Central memory CD8-positive, alpha-beta T cell (primary cell): Measurements from ENCODE around the gene CHST6.
A peak's percentile ranks its signal among the peaks of the same experiment; 100 is the strongest.

Experiments used
- ATAC-seq: fragments of 150-1000 bp; cut with Tn5 transposase; replicated peaks from 2 replicates; pipeline ENCODE4 v1.10.0; 2022; ENCODE audit warnings: mild to moderate bottlenecking, moderate FRiP score, moderate number of reproducible peaks; ENCODE audit not compliant: poor library complexity, severe bottlenecking; ENCODE audit errors: extremely low read depth
- DNase-seq, 2 donors: peaks; one replicate each; pipeline ENCODE4 v3.0.0; 2021; ENCODE audit warnings: low spot score in 2 of 2
- H3K27ac Mint-ChIP-seq: one replicate; pipeline ENCODE4 v1.8.0; 2022; ENCODE audit warnings: low read depth, mild to moderate bottlenecking, moderate library complexity, mixed read lengths
- H3K27me3 Mint-ChIP-seq: one replicate; pipeline ENCODE4 v1.8.0; 2022; ENCODE audit warnings: mixed read lengths
- H3K36me3 Mint-ChIP-seq: one replicate; pipeline ENCODE4 v1.8.0; 2022; ENCODE audit warnings: mild to moderate bottlenecking, moderate library complexity, mixed read lengths; ENCODE audit not compliant: insufficient read depth
- H3K4me1 Mint-ChIP-seq: one replicate; pipeline ENCODE4 v1.8.0; 2022; ENCODE audit warnings: mixed read lengths
- H3K4me3 Mint-ChIP-seq: one replicate; pipeline ENCODE4 v1.8.0; 2022; ENCODE audit warnings: mild to moderate bottlenecking, moderate library complexity, mixed read lengths
- H3K9me3 Mint-ChIP-seq: one replicate; pipeline ENCODE4 v1.8.0; 2022; ENCODE audit warnings: mixed read lengths

The CHST6 gene

DNA sequence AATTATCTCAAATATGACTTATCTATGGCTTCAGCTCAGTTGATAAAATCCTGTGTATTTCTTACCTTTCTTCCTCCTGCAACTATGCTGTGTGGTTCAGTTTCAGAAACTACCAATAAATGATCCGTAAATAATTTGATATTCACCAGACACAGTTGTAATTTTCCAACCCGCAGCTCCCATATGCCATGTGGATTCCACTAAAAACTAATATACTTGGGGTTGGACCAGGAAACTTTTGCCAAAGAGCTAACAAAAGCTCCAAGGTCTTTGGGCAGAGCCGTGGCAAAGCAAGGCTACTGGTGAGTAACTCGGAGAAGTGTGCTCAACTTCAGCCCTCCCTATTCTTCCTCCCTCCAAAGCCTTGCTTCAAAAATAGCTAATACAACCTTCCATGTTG lies 2.3 kb upstream of the CHST6 start:
- H3K27me3 Mint-ChIP-seq: peaks cover 10% of the 10 kb centered on the region
- no peak overlapping the region for H3K4me3 Mint-ChIP-seq
- H3K9me3 Mint-ChIP-seq: no peaks in the 10 kb centered on the region
- DNase-seq (no peak), ATAC-seq (no peak)
- peaks cover 7% of the 10 kb centered on the region for H3K4me1 Mint-ChIP-seq
- no peak overlapping the region for H3K27ac Mint-ChIP-seq
- no peaks in the 10 kb centered on the region for H3K36me3 Mint-ChIP-seq

DNA sequence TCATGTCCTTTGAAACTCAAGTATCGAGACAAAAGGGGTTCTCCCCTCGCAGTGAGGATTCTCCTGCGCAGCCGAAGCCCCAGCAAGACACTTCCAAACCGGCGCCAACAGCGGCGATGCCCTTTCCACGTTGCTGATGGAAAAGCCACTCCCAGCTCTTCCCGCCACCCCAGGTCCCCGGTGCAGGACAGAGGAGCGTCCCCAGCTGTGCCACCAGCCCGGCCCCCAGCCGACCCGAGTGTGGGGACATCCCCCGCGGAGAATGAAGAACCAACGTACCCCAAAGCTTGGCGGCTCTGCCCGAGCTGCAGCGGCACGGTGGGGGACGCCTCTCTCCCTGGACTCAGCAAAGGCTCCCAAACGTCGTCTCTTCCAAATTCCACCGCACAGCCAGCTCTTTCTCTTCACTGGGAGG lies 573 bp downstream of the CHST6 start:
- DNase-seq (no peak), ATAC-seq (no peak)
- peaks cover 10% of the 10 kb centered on the region for H3K27me3 Mint-ChIP-seq
- H3K27ac Mint-ChIP-seq: no peak overlapping the region
- no peaks in the 10 kb centered on the region for H3K9me3 Mint-ChIP-seq
- H3K4me3 Mint-ChIP-seq: peak overlapping the region; percentile 63
- no peaks in the 10 kb centered on the region for H3K36me3 Mint-ChIP-seq
- peaks cover 7% of the 10 kb centered on the region for H3K4me1 Mint-ChIP-seq

DNA sequence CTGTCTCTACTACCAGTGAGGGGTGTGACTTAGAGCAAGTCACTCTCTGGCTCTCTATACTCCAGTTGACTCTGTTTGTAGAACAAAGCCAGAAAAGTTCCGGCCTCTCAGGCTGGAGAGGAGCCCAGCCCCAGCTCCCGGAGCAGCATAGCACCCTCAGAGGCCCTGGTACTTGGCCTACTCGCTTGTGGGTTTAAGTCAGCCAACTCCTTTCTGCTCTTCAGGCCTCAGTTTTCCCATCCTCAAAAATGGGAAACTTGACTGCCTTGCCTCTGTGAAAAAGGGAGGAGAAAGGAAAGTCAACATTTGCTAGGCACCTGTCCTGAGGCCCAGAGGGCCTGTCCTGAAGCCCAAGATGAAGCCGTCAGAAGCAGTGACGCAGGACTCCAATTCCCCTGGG lies 1.1 kb downstream of the CHST6 start:
- peaks cover 7% of the 10 kb centered on the region for H3K4me1 Mint-ChIP-seq
- no peak for ATAC-seq
- no peak overlapping the region for H3K27ac Mint-ChIP-seq
- H3K36me3 Mint-ChIP-seq: no peaks in the 10 kb centered on the region
- H3K4me3 Mint-ChIP-seq: peak overlapping the region; percentile 63
- no peak for DNase-seq
- no peaks in the 10 kb centered on the region for H3K9me3 Mint-ChIP-seq
- peaks cover 10% of the 10 kb centered on the region for H3K27me3 Mint-ChIP-seq

DNA sequence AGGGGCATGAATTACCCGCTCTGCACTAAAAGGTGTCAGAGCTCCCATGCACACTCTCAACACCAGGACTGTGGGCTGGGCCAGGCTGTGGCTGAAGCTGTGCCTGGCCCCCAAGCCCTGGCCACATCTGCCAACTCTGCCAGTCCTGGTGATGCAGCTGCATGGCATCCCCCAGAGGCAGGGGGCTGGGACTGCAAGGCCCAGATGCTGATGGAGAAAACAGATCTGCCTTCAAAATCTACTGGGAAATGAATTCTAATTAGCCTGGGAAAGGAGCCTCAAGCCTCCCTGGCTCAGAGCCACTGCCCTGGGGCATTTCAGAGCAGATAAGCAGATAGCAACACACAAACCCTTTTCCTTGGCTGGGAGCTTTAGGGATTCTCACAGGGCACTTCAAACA lies 3.4 kb downstream of the CHST6 start:
- no peak overlapping the region for H3K4me3 Mint-ChIP-seq
- peaks cover 24% of the 10 kb centered on the region for H3K27me3 Mint-ChIP-seq
- DNase-seq (no peak), ATAC-seq (no peak)
- H3K36me3 Mint-ChIP-seq: no peaks in the 10 kb centered on the region
- no peak overlapping the region for H3K27ac Mint-ChIP-seq
- H3K9me3 Mint-ChIP-seq: no peaks in the 10 kb centered on the region
- peaks cover 7% of the 10 kb centered on the region for H3K4me1 Mint-ChIP-seq

DNA sequence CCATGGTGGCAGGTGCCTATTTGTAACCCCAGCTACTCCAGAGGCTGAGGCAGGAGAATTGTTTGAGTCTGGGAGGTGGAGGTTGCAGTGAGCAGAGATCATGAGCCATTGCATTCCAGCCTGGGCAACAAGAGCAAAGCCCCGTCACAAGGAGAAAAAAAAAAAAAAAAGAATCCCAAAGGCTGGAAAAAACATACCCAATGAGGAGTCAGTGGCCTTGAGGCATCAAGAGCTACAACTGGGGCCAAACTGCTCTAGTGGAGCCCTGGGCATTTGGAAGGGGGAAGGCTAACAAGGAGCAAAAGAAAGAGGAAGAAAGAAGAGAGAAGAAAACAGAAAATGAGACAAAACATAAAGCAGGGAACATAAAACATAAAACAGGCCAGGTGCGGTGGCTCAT lies 6.9 kb downstream of the CHST6 start:
- Mint-ChIP-seq H3K4me1 (no peaks in the 10 kb centered on the region), H3K36me3 (peaks cover 2% of the 10 kb centered on the region), H3K27me3 (peaks cover 29% of the 10 kb centered on the region), H3K4me3 (no peak overlapping the region), H3K27ac (no peak overlapping the region), H3K9me3 (no peaks in the 10 kb centered on the region)
- ATAC-seq (no peak), DNase-seq (no peak)

DNA sequence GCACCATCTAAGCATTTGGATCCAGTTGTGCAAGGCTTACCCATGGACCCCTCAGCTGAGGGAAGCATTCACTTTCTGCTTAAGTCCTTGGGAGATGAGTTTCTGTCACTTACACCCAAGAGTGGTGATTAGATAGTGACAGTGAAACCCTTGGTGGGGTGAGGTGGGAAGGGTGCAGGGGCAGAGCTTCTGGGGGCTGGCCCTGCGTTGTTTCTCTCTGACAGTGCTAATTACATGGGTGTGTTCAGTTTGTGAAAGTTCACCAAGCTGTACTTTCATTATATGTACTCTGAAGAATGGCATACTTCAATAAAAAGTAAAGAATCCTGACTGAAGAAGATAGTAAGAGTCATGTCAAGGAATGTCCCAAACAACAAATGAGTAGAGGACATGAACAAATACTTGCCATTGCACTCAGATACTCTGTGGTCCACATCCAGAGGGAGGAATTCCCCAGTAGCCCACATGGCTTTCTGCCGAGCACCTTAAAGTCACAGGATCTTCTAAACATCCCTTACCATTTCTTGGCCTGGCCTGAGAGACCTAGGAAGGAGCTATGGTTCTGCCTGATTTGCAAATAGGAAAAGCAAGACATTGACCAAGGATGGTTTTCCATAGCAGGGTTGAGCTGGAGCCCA lies 8.4 kb downstream of the CHST6 start:
- ATAC-seq (no peak), DNase-seq (no peak)
- Mint-ChIP-seq H3K27me3 (peaks cover 30% of the 10 kb centered on the region), H3K4me3 (no peak overlapping the region), H3K9me3 (no peaks in the 10 kb centered on the region), H3K27ac (no peak overlapping the region), H3K36me3 (peaks cover 2% of the 10 kb centered on the region), H3K4me1 (no peaks in the 10 kb centered on the region)

DNA sequence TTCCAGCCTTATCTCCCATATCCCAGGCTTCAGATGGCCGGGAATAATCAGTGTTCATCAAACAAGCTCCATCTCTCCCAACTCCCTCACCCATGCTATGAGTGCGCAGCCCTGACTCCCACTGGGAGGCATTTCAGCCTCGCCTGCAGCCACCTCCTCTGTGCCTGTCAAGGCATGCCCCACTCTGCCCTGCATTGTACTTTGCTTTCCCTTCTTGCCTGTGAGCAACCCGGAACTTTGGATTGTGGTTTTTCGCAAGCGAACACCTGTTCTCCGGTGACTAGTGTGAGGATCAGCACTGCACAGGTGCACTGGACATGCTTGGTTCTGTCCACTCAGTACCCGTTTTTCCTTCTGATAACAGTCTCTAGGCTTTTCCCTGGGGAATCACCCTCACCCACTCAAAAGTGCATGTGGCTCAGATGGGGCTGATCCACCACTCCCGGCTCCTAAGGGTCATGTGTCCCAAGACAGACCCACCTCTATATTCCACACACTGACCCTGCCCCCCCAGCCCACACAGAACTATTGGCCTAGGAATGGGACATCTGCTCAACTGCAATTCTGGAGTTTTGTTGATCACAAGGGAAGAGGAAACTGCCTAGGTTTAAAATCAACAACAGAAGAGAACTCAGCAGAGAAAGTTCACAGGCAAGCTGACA lies 9.1 kb downstream of the CHST6 start:
- H3K4me3 Mint-ChIP-seq: no peak overlapping the region
- H3K36me3 Mint-ChIP-seq: peaks cover 2% of the 10 kb centered on the region
- no peaks in the 10 kb centered on the region for H3K4me1 Mint-ChIP-seq
- no peak for ATAC-seq
- DNase-seq: no peak
- H3K9me3 Mint-ChIP-seq: no peaks in the 10 kb centered on the region
- no peak overlapping the region for H3K27ac Mint-ChIP-seq
- H3K27me3 Mint-ChIP-seq: peaks cover 37% of the 10 kb centered on the region

DNA sequence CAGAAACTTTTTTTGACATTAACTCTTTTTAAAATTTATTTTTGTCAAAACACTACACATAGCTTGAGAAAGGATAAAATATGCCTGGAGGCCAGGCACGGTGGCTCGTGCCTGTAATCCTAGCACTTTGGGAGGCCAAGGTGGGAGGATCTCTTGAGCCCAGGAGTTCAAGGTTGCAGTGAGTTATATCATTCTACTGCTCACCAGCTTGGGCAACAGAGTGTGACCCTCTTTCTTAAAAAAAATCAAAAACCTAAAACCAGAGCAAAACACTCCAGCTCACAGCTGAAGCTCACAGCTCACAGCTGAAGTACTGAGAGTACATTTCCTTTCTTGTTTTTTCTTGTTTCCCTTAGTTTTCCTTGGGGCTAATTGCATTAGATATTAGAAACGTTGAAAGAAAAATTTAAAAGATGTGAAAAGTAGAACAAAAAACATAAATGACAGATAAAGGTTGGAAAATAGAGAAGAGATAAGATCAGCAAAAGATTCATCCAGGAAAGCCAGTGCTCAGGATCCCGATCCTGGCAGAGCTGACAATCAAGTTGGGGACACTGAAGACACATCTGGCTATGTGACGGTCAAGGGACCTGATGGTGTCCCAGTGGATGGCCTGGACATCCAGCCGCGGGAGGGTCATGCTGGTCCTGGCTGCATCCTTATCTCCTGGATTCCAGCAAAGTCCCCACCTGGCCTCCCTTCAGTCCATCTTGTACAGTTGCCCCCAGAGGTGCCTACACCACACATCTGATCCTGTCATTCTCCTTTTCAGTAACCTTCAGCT lies 9.8 kb downstream of the CHST6 start:
- no peak overlapping the region for H3K27ac Mint-ChIP-seq
- peaks cover 40% of the 10 kb centered on the region for H3K27me3 Mint-ChIP-seq
- no peaks in the 10 kb centered on the region for H3K4me1 Mint-ChIP-seq
- no peak overlapping the region for H3K4me3 Mint-ChIP-seq
- no peak for DNase-seq
- no peaks in the 10 kb centered on the region for H3K9me3 Mint-ChIP-seq
- peaks cover 2% of the 10 kb centered on the region for H3K36me3 Mint-ChIP-seq
- no peak for ATAC-seq

DNA sequence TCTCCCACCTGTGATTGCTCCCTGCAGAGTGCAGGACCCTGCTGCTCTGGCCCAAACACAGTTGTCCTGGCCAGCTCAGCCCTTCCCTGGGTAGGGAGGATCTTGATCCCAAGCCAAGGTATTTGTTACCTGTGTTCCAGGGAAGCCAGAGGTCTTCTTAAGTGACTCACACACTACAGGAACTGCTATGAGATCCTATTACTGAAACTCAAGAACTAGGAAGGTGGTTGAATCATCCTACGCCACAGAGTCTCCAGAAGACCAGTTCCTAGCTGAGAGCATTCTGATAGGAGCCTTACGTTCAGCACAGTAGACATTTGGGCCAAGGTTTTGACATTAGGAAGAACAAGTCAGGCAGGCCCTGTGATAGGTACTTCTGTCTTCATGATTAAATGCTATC lies 12.0 kb downstream of the CHST6 start:
- H3K4me3 Mint-ChIP-seq: no peak overlapping the region
- ATAC-seq (no peak), DNase-seq (no peak)
- H3K27ac Mint-ChIP-seq: no peak overlapping the region
- H3K27me3 Mint-ChIP-seq: peaks cover 33% of the 10 kb centered on the region
- H3K9me3 Mint-ChIP-seq: no peaks in the 10 kb centered on the region
- H3K4me1 Mint-ChIP-seq: no peaks in the 10 kb centered on the region
- H3K36me3 Mint-ChIP-seq: peaks cover 2% of the 10 kb centered on the region

DNA sequence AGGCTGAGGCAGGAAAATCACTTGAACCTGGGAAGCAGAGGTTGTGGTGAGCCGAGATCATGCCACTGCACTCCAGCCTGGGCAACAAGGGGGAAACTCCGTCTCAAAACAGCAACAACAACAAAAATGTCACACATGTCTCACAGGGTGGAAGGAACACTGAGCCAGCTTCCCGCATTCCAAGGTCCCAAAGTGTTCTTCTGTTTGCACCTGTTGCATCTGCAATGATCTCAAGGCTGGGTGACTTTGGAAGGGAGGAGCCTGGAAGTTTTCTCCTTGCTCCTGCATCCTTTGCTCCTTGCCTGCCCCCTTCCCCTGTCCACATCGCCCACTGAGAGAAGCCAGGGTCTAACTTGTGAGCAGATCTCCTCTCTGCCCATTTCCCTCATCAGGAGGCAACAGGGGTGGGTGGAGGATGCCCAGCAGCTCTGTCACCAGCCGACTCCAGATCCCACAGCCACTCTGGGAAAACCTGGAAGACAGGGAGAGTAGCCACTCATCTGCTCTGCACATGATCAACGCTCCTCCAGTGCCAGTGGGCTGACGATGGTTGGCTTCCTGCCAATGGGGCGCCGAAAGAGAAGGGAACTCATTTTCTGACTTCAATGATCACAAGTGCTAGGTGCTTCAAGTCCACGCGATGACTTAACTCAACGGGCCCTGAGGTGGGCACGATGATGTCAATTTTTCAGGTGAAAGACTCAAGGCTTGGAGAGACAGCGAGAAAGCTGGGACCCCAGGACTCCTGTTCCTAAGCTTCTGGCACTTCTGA lies 12.6 kb downstream of the CHST6 start:
- no peak for ATAC-seq
- Mint-ChIP-seq H3K9me3 (no peaks in the 10 kb centered on the region), H3K4me1 (no peaks in the 10 kb centered on the region), H3K27ac (no peak overlapping the region), H3K36me3 (peaks cover 2% of the 10 kb centered on the region), H3K4me3 (no peak overlapping the region), H3K27me3 (peaks cover 34% of the 10 kb centered on the region)
- no peak for DNase-seq

DNA sequence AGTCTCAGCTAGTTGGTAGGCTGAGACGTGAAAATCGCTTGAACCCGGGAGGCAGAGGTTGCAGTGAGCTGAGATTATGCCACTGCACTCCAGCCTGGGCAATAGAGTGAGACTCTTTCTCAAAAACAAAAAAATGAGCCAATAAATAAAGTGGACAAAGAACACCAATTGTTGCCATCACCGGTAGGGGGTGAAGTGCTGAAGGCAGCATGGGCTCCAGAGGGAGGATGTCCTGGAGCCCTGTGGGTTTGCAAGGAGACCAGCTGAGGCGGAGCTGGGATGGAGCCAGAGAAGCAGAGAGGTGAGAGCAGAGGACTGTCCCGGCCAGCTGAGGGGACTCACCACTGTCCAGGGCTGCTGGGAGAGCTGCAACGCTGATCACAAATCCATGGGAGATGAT lies 13.8 kb downstream of the CHST6 start:
- DNase-seq (no peak), ATAC-seq (no peak)
- no peak overlapping the region for H3K27ac Mint-ChIP-seq
- H3K27me3 Mint-ChIP-seq: peaks cover 37% of the 10 kb centered on the region
- H3K4me1 Mint-ChIP-seq: no peaks in the 10 kb centered on the region
- H3K9me3 Mint-ChIP-seq: no peaks in the 10 kb centered on the region
- peaks cover 2% of the 10 kb centered on the region for H3K36me3 Mint-ChIP-seq
- H3K4me3 Mint-ChIP-seq: no peak overlapping the region

DNA sequence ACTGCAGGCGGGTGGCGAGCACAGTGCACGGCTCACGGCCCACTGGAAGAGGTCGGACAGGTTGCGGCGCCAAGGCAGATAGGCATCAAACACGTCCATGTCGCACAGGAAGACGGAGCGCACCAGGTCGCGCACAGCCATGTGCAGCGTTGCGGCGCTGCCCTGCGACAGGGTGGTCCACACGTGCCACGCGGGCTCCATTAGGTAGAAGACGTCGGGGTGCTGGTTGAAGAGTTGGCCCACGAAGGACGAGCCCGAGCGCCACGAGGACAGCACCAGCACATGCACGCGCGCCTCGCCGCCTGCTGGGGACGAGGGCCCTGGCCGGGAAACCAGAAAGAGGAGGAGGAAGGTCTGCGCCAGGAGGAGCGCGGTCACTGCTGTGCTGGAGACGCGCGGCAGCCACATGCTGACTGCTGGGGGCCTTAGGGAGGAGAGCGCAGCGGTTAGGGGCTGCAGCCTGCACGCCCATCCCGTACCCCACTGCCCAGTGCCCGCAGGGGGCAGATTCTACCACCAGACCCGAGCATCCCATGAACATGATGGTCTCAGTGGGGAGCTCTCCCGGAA lies 15.7 kb downstream of the CHST6 start:
- ATAC-seq (no peak), DNase-seq (no peak)
- H3K9me3 Mint-ChIP-seq: no peaks in the 10 kb centered on the region
- no peak overlapping the region for H3K27ac Mint-ChIP-seq
- H3K4me1 Mint-ChIP-seq: no peaks in the 10 kb centered on the region
- no peak overlapping the region for H3K4me3 Mint-ChIP-seq
- H3K36me3 Mint-ChIP-seq: peaks cover 2% of the 10 kb centered on the region
- H3K27me3 Mint-ChIP-seq: peaks cover 27% of the 10 kb centered on the region
